HG02610 (cell line): ENCODE results near the gene DACH1.
A peak's percentile ranks its signal among the peaks of the same experiment; 100 is the strongest.
"Not testable (repeated sequence)": the region's sequence is repeated elsewhere in the genome, so short reads cannot be mapped to it uniquely, and the experiment has no call there.

Experiments
- ATAC-seq: cut with Tn5 transposase; IDR thresholded peaks from one replicate; pipeline ENCODE4 v1.9.1; 2021; ENCODE audit warnings: mild to moderate bottlenecking, moderate library complexity; ENCODE audit not compliant: unreplicated experiment

DACH1 gene

DNA sequence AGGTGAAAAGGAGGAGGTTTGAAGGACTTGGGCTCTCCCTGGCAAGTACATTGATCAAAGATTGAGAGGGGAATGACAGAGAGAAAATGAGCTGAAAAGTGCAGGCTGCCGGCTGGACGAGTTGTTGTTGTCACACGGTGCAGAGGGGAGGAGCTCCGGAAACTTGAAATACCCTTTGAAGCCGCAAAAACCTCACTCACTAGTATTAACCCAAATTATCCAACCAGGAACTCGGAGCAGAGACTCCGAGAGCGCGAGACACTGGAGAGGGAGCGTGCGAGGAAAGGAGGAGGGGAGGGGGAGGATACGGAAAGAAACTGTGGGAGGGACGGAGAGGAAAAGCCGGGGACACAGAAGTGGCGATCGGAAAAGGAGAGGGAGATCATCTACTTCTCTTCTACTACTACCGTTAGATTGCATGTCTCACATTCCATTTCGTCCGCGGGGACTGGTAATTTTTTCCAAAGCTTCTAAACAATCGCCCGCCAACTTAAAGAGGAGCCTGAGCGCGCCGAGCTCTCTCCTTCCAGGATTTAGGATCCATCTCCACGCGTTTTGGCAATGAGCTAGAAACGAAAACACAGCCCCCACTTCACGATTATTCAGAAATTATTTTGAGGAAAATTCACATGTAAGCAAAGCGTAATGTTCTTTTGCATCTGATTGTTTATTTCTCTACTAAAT, at the start of gene DACH1:
DACH1 (minus strand) TSS at position 74 of the 684 bp plus-strand sequence.
- peak; percentile 65 for ATAC-seq

DNA sequence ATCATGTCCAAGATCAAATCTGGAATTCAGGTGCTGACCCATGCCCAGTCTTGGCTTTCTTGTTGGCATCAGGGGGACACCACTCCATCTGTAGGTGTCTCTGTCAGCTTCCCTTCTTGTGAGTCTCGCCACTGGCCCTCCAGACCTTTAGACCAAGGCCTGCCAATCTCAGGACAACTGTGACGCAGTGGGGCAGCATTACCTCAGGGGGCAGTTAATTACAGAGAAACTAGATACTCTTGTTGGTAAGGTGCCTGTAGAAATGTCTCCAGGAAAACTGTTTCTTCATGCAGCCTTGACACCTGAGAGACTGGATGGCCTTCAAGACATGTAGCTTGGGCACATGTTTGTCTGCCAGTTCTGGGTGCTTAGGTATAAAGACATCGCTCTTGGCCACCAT, 46.7 kb upstream of the DACH1 start:
- ATAC-seq = no peak

DNA sequence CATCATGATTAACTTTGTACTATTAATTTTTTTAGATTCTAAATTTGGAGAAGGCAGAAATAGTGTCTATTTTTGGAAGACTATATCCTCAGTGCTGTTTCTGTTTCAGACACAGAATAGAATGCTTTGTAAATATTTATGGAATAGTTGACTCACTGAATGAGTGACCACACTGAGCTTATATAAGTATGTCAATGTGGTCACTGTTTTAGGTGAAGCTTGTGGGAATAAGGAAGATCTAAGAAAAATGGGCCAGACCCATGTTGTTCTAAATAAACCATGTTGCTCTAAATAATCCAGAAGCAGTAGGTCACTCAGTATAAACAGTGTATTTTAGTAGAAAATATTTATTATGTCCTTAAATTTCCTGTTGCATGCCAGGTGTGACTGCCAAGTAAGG, 45.5 kb upstream of the DACH1 start:
- no peak for ATAC-seq

DNA sequence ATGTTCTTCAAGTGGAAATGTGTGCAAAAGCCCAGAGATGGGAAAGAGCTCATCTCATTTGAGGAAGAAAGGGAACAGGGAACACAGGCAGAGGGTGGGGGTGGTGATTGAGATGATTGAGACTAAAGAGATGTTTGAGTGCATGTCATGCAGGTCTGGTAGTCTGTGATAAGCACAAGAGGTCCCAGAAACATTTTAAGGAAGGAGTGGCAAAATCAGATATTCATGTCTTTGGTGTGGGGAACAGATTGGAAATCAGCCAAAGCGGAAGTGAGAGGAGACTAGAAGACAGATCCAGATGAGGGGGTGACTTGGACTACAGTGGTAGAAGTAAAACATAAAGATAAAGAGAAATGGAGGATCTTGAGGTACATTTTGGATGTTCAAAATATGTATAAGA, 39.4 kb upstream of the DACH1 start:
- no peak for ATAC-seq

GRCh38 chr13:71902676-71903075, 35.7 kb upstream of the DACH1 start:
- ATAC-seq = no peak

- ATAC-seq = not testable (repeated sequence)
Observed at GRCh38 chr13:71893506-71893905, 26.5 kb upstream of the DACH1 start.

GRCh38 chr13:71886880-71887279, 19.9 kb upstream of the DACH1 start:
- ATAC-seq = no peak

DNA sequence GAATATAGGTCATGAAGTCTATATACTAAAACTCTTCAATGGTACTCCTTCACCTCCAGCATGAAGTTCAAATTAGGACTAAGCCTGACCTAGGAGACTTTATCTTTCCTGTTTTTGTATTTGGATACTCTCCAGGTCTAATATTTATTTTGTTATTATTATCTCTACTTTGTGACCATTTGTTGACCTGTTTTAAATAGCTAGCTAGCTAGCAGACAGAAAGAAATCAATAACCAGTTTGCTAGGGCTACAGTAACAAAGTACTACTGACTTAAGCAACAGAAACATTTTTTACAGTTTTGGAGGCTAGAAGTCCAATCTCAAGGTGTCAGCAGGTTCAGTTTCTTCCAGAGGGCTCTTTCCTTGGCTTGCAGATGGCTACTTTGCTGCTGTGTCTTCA, 15.1 kb upstream of the DACH1 start:
- no peak for ATAC-seq

- ATAC-seq = no peak
Observed at GRCh38 chr13:71880753-71881541, 13.9 kb upstream of the DACH1 start.

- ATAC-seq = no peak
Observed at GRCh38 chr13:71879808-71880344, 12.9 kb upstream of the DACH1 start.

DNA sequence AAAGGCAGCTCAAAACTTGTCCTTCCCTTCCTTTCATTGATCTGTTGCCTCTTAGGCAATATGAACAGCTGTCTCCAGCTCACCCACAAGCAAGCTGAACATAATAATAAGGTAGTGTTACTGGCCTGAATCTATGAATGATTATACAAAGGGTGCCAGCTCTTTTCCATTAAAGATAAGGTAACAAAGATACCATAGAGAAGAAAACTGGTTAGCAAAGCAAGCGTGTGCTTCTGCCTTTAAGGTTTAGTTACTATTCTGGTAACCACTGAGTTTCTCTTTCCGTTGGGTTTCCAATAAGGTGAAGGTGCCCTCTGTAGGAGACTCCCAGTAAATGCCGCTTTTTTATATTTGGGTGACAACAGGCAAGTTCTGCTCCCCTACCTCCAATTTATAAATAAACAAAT, 12.1 kb upstream of the DACH1 start:
- peak; percentile 88 for ATAC-seq

DNA sequence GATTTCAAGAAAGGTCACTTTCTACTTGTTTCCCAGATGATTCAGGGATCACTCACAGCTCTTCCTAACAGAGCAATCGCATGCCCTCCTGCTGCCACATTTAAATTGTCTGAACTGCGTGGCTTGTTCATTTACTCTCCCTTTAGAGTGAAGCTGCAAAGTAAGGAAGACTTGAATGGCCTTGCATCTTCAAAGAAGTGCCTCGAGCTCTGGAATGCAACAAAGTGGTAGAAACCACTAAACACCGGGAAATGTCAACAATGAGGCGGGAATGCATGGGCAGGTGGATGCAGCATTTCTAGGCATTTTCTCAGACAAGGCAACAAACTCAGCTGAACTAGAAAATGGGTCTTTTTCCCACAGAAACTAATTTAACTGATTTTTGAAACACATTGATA, 10.3 kb upstream of the DACH1 start:
- ATAC-seq = no peak

- ATAC-seq = peak; percentile 33
Observed at GRCh38 chr13:71876648-71877255, 9.7 kb upstream of the DACH1 start.

GRCh38 chr13:71875823-71876222, 8.8 kb upstream of the DACH1 start:
- ATAC-seq = peak; percentile 52

- no peak for ATAC-seq
Observed at GRCh38 chr13:71874458-71874857, 7.5 kb upstream of the DACH1 start.

- no peak for ATAC-seq
Observed at GRCh38 chr13:71873418-71874247, 6.6 kb upstream of the DACH1 start.

DNA sequence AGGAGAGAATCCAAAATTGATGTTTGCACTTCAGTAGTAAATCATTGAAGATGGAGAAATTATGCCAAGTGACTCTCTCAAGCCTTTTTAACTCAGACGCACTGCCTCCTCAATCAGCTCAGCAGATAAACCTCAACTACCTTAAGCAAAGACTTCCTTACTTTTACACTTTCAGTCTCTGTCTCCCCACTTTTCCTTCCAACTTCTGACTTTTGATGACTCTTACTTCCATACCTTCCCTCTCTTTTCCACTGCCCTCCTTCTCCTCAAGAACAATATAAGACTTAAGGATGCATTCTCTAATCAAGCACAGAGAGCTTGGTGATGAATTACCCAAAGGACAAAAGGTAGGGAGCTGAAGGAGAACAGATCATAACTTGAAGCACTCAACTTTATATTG, 4.8 kb upstream of the DACH1 start:
- no peak for ATAC-seq

- ATAC-seq = no peak
Observed at GRCh38 chr13:71871176-71871754, 4.3 kb upstream of the DACH1 start.

DNA sequence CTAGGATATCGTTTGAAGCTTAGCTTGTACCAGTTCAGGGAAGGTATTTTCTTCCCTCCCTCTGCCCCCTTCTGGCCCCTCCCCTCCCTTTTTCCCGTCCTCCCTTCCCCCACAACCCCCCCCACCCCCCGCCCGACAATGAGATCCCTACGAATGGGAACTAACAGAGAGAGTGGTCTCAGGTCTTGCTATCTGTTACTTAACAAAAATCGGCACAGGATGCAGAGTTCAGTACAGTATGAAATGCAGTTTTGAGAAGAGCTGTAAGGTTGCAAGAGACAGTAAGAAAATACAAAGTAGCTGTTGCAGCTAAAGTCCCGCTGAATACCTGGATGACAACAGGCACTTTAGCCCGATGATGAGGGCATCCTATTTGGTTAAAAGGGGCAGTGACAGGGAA, 3.1 kb upstream of the DACH1 start:
- ATAC-seq = no peak

- no peak for ATAC-seq
Observed at GRCh38 chr13:71869274-71869673, 2.3 kb upstream of the DACH1 start.
